ENCODE data around the gene CCN5. TPM values are rescaled to one million over a fixed set of nuclear protein-coding genes. Genes with fewer than 3 reads are reported as not detected.

CCN5 gene
- total and polyA plus RNA-seq, 7 experiments from 2014 or later = not detected

DNA sequence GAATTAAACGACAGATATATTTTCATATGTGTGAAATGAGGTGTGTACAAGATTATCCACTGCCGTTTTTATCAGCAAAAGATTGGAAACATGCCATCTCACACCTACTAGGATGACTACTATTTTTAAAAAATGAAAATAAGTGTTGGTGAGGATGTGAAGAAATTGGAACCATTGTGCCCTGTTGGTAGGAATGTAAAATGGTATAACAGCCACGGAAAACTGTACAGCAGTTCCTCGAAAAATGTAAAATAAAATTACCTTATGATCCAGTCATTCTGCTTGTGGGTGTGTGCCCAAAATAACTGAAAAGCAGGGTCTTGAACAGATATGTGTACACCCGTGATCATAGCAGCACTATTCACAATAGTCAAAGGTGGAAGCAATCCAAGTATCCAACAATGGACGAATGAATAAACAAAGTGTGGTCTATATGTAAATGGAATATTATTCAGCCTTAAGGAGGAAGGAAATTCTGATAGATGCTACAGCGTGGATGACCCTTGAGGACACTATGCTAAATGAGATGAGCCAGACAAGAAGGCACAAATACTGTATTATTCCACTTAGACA lies 27.0 kb upstream of the CCN5 start:
- Mint-ChIP-seq H3K36me3 (peaks cover 0 to 5% (median 0%) of the 10 kb centered on the region in 5 donors), H3K9me3 (peaks cover 0 to 6% (median 0%) of the 10 kb centered on the region in 11 donors), H3K27me3 (peaks cover 0 to 6% (median 0%) of the 10 kb centered on the region in 5 donors), H3K27ac (no peak overlapping the region), H3K4me1 (peaks cover 5 to 15% (median 9%) of the 10 kb centered on the region in 7 donors), H3K4me3 (no peak overlapping the region)
- CTCF ChIA-PET = no interaction called here
- H3K4me1 ChIP-seq (ENCODE audit: control insufficient read depth in 2 of 2, insufficient read depth in 2 of 2, low read length in 2 of 2) = no peaks in the 10 kb centered on the region
- intact Hi-C loops (cut with micrococcal nuclease) = loop anchor here (5.0 to 10.0 kb wide), 3 partner anchors 59 to 424 kb away; partner anchors contain the start of gene KCNK15 (in 1 of the 2)
- no peaks in the 10 kb centered on the region for H3K27me3 ChIP-seq (ENCODE audit: control insufficient read depth in 2 of 2, insufficient read depth in 2 of 2, low read length in 2 of 2)
- H3K9me3 ChIP-seq (ENCODE audit: control insufficient read depth in 2 of 3, low read length in 3 of 3) = no peaks in the 10 kb centered on the region
- H3K27ac ChIP-seq (ENCODE audit: low read depth, low read length) = no peak overlapping the region
- POLR2A ChIA-PET = no interaction called here
- H3K36me3 ChIP-seq (ENCODE audit: control insufficient read depth in 2 of 3, insufficient read depth in 3 of 3, low read length in 3 of 3) = no peaks in the 10 kb centered on the region
- no peak for DNase-seq
- no peak overlapping the region for H3K4me3 ChIP-seq (ENCODE audit: low read length)
- no peak for ATAC-seq

DNA sequence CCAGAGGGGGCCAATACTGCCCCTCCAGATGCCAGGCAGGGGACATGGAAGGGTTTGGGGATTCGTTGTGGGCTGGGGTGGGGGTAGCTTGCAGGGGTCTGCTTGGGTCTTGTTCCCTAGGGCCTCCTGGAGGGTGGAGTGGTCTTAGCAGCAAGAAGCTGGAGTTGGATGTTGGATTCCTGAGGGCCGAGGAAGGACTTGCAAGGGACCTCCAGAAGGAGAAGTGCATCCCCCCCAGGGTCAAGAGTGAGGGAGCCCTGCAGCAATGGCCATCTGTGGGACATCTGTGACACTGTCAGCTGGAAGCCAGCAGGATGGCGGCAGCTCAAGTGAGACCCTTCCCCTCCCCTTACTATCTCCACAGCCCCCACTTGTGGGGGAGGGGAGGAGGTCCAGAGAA lies 25.4 kb upstream of the CCN5 start:
- no peak overlapping the region for H3K4me3 Mint-ChIP-seq
- POLR2A ChIA-PET = no interaction called here
- intact Hi-C loops (cut with micrococcal nuclease) = loop anchor here (5.0 to 10.0 kb wide), 3 partner anchors 57 to 422 kb away; partner anchors contain the start of gene KCNK15 (in 1 of the 2)

DNA sequence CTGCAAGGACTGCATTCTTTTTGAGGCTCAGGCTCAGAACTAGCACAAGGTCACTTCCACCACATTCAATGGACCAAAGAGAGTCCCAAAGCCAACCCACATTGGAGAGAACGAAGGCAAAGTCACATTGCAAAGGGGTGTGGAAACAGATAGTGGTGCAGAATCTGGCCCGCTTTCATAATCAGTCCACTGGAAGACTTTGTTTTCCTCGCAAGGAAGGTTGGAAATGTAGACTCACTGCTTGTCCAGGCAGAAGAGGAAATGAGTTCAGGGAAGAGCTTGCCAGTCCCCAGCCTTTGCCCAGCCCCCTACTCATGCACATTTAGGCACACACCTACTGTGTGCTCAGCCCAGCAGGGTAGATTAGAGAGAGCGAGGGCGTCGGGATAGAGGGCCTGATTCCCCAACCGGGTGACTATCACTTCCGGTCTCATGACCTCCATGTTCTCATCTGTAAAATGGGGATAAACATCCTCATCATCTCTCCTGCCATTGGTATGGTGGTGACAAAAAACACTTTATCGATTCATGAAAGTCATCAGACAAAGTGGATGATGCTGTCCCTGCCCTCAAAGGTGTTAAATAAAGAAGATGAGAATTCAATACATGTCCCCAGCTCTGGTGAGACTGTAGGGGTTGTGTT lies 24.3 kb upstream of the CCN5 start:
- Mint-ChIP-seq H3K36me3 (peaks cover 0 to 5% (median 0%) of the 10 kb centered on the region in 5 donors), H3K27ac (no peak overlapping the region), H3K4me1 (peaks cover 0 to 5% (median 0%) of the 10 kb centered on the region in 7 donors), H3K9me3 (peaks cover 0 to 6% (median 0%) of the 10 kb centered on the region in 11 donors), H3K4me3 (no peak overlapping the region), H3K27me3 (peaks cover 0 to 2% (median 0%) of the 10 kb centered on the region in 5 donors)
- no peak for ATAC-seq
- H3K4me3 ChIP-seq (ENCODE audit: low read length) = no peak overlapping the region
- no peak overlapping the region for H3K27ac ChIP-seq (ENCODE audit: low read depth, low read length)
- intact Hi-C loops (cut with micrococcal nuclease) = no loop called here
- no peak for DNase-seq
- H3K36me3 ChIP-seq (ENCODE audit: control insufficient read depth in 2 of 3, insufficient read depth in 3 of 3, low read length in 3 of 3) = no peaks in the 10 kb centered on the region
- ChIA-PET POLR2A (no interaction called here), CTCF (interaction anchor here (1.1 kb wide), 1 partner anchor 16 kb away, joined by 4 read pairs; no protein-coding TSS in a partner anchor)
- H3K9me3 ChIP-seq (ENCODE audit: control insufficient read depth in 2 of 3, low read length in 3 of 3) = no peaks in the 10 kb centered on the region
- H3K4me1 ChIP-seq (ENCODE audit: control insufficient read depth in 2 of 2, insufficient read depth in 2 of 2, low read length in 2 of 2) = no peaks in the 10 kb centered on the region
- H3K27me3 ChIP-seq (ENCODE audit: control insufficient read depth in 2 of 2, insufficient read depth in 2 of 2, low read length in 2 of 2) = no peaks in the 10 kb centered on the region

More for the DNA sequence above, 25.4 kb upstream of the CCN5 start:
- no peak overlapping the region for H3K27ac Mint-ChIP-seq
- no peaks in the 10 kb centered on the region for H3K9me3 ChIP-seq (ENCODE audit: control insufficient read depth in 2 of 3, low read length in 3 of 3)
- H3K9me3 Mint-ChIP-seq = peaks cover 0 to 6% (median 0%) of the 10 kb centered on the region in 11 donors
- CTCF ChIA-PET = interaction anchor here (1.3 kb wide), 1 partner anchor 42 kb away, joined by 6 read pairs; no protein-coding TSS in a partner anchor
- H3K4me3 ChIP-seq (ENCODE audit: low read length) = no peak overlapping the region
- no peaks in the 10 kb centered on the region for H3K4me1 ChIP-seq (ENCODE audit: control insufficient read depth in 2 of 2, insufficient read depth in 2 of 2, low read length in 2 of 2)
- H3K36me3 ChIP-seq (ENCODE audit: control insufficient read depth in 2 of 3, insufficient read depth in 3 of 3, low read length in 3 of 3) = no peaks in the 10 kb centered on the region
- peaks cover 0 to 5% (median 0%) of the 10 kb centered on the region in 5 donors for H3K36me3 Mint-ChIP-seq
- peaks cover 0 to 6% (median 5%) of the 10 kb centered on the region in 7 donors for H3K4me1 Mint-ChIP-seq
- no peak overlapping the region for H3K27ac ChIP-seq (ENCODE audit: low read depth, low read length)
- peaks cover 0 to 6% (median 0%) of the 10 kb centered on the region in 5 donors for H3K27me3 Mint-ChIP-seq
- no peaks in the 10 kb centered on the region for H3K27me3 ChIP-seq (ENCODE audit: control insufficient read depth in 2 of 2, insufficient read depth in 2 of 2, low read length in 2 of 2)
- ATAC-seq (no peak), DNase-seq (no peak)

DNA sequence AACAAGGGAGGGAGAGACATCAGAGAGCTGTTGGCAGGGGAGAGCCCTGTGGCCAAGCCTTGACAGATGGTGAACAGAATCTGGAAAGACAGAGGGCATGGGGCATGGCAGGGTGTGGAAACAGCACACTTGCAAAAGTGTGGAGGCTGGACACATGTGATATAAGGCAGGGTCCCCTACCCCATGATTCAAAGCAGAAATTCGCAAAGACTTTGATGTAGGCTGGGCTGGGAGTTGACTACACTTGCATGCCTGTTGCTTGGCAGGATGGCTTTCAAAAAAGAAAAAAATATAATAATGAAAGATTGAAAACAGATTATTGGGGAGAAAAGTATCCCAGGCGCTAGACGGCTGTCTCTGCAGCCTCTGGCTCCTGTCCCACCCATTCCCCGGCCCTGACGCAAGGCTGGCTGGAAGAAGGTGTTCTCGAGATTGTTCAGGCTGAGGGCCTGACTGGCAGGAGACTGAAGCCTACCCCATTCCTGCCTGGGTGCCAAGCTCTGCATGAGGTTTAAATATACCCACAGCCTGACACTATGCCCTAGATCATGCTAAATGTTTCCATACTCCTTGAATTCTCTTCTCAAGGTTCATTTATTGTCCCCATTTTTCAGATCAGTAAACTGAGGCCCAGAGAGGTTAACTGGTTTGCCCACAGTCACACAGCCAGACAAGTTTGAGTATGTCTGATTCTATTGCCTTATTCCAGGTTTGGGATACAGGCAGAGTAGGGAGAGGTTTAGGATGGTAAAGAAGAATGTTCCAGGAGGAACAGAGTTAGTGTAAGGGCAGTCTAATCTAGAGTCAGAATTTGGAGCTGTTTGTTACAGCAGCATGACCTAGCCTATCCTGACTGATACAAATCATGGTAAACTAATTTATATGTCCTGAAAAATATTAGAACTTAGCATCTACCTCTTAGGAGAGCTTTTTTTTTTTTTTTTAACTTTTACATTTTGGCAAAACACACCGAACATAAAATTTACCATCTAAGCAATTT lies 23.4 kb upstream of the CCN5 start:
- Histone ChIP-seq H3K4me3 (ENCODE audit: low read length) (no peak overlapping the region), H3K9me3 (ENCODE audit: control insufficient read depth in 2 of 3, low read length in 3 of 3) (no peaks in the 10 kb centered on the region), H3K27ac (ENCODE audit: low read depth, low read length) (no peak overlapping the region), H3K36me3 (ENCODE audit: control insufficient read depth in 2 of 3, insufficient read depth in 3 of 3, low read length in 3 of 3) (no peaks in the 10 kb centered on the region), H3K27me3 (ENCODE audit: control insufficient read depth in 2 of 2, insufficient read depth in 2 of 2, low read length in 2 of 2) (no peaks in the 10 kb centered on the region), H3K4me1 (ENCODE audit: control insufficient read depth in 2 of 2, insufficient read depth in 2 of 2, low read length in 2 of 2) (no peaks in the 10 kb centered on the region)
- H3K9me3 Mint-ChIP-seq = peaks cover 0 to 6% (median 0%) of the 10 kb centered on the region in 11 donors
- ATAC-seq = no peak
- CTCF ChIA-PET = interaction anchor here (0.7 to 1.1 kb wide), 3 partner anchors 9 to 22 kb away, joined by 3 to 4 read pairs (median 4); no protein-coding TSS in a partner anchor
- H3K4me1 Mint-ChIP-seq = peaks cover 0 to 5% (median 0%) of the 10 kb centered on the region in 7 donors
- intact Hi-C loops (cut with micrococcal nuclease) = no loop called here
- POLR2A ChIA-PET = no interaction called here
- peaks cover 0 to 5% (median 0%) of the 10 kb centered on the region in 5 donors for H3K36me3 Mint-ChIP-seq
- H3K27ac Mint-ChIP-seq = no peak overlapping the region
- DNase-seq = no peak
- no peak overlapping the region for H3K4me3 Mint-ChIP-seq
- H3K27me3 Mint-ChIP-seq = peaks cover 0 to 2% (median 0%) of the 10 kb centered on the region in 5 donors

DNA sequence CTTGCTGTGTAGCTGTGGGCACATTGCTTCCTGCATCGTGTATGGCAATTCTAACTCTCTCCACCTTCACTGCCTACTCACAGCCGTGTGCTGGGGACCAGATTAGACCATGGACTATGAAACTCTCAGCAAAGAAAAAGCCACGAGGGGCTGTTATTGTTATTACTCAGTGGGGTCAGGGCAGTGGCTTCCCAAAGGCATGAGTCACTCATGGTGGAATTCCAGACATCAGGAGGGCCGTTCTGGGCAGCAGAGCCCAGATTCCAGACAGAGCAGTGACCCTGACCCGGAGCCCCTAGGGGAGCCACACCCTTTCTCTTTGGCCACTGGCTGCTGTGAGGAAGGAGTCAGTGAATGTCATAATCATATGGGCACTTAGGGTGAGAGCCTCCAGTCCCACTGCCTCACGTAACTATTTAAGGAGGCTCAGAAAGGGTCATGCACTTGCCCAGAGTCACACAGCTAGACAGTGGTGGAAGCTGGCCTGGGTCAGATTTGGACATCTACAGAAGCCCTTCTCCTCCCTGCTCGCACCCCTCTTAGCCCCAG lies 22.2 kb upstream of the CCN5 start:
- CTCF ChIA-PET = interaction anchor here (1.3 kb wide), 1 partner anchor 8 kb away, joined by 3 read pairs; no protein-coding TSS in a partner anchor
- Histone ChIP-seq H3K36me3 (ENCODE audit: control insufficient read depth in 2 of 3, insufficient read depth in 3 of 3, low read length in 3 of 3) (no peaks in the 10 kb centered on the region), H3K27ac (ENCODE audit: low read depth, low read length) (no peak overlapping the region), H3K9me3 (ENCODE audit: control insufficient read depth in 2 of 3, low read length in 3 of 3) (no peaks in the 10 kb centered on the region), H3K27me3 (ENCODE audit: control insufficient read depth in 2 of 2, insufficient read depth in 2 of 2, low read length in 2 of 2) (no peaks in the 10 kb centered on the region), H3K4me3 (ENCODE audit: low read length) (no peak overlapping the region), H3K4me1 (ENCODE audit: control insufficient read depth in 2 of 2, insufficient read depth in 2 of 2, low read length in 2 of 2) (no peaks in the 10 kb centered on the region)
- Mint-ChIP-seq H3K36me3 (peaks cover 0 to 5% (median 0%) of the 10 kb centered on the region in 5 donors), H3K4me1 (peaks cover 0 to 7% (median 0%) of the 10 kb centered on the region in 7 donors), H3K27me3 (no peaks in the 10 kb centered on the region), H3K9me3 (peaks cover 0 to 6% (median 0%) of the 10 kb centered on the region in 11 donors), H3K4me3 (no peak overlapping the region), H3K27ac (no peak overlapping the region)
- ATAC-seq (no peak), DNase-seq (no peak)
- intact Hi-C loops (cut with micrococcal nuclease) = no loop called here
- POLR2A ChIA-PET = no interaction called here

DNA sequence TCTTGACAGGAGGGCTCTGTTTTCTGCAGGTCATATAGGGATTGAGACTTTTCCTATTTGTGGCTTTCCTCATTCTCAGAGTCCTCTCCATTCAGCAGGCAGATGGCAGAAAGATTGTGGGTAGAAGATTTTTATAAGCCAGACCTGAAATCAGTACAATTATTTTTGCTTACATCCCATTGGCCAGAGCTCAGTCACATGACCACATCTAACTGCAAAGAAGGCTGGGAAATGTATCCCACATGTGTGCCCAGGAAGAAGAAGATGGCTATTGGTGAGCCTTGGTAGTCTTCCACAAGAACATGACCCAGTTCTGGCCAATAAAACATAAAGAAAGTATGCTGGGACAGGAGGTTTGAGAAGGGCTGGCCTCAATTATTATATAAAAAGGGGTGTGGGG lies 21.5 kb upstream of the CCN5 start:
- Histone ChIP-seq H3K36me3 (ENCODE audit: control insufficient read depth in 2 of 3, insufficient read depth in 3 of 3, low read length in 3 of 3) (no peaks in the 10 kb centered on the region), H3K27ac (ENCODE audit: low read depth, low read length) (no peak overlapping the region), H3K9me3 (ENCODE audit: control insufficient read depth in 2 of 3, low read length in 3 of 3) (no peaks in the 10 kb centered on the region), H3K4me1 (ENCODE audit: control insufficient read depth in 2 of 2, insufficient read depth in 2 of 2, low read length in 2 of 2) (no peaks in the 10 kb centered on the region), H3K27me3 (ENCODE audit: control insufficient read depth in 2 of 2, insufficient read depth in 2 of 2, low read length in 2 of 2) (no peaks in the 10 kb centered on the region), H3K4me3 (ENCODE audit: low read length) (no peak overlapping the region)
- intact Hi-C loops (cut with micrococcal nuclease) = no loop called here
- Mint-ChIP-seq H3K4me1 (peaks cover 0 to 7% (median 0%) of the 10 kb centered on the region in 7 donors), H3K4me3 (no peak overlapping the region), H3K9me3 (peaks cover 0 to 6% (median 0%) of the 10 kb centered on the region in 11 donors), H3K27ac (no peak overlapping the region), H3K27me3 (no peaks in the 10 kb centered on the region), H3K36me3 (peaks cover 0 to 5% (median 0%) of the 10 kb centered on the region in 5 donors)
- ATAC-seq = no peak
- ChIA-PET POLR2A (no interaction called here), CTCF (interaction anchor here (1.3 kb wide), 1 partner anchor 8 kb away, joined by 3 read pairs; no protein-coding TSS in a partner anchor)
- DNase-seq = no peak
